Fibroblast of the aortic adventitia (primary cell): ENCODE data around the gene PSMC3IP. TPM values are rescaled to one million over a fixed set of nuclear protein-coding genes. Genes with fewer than 3 reads are reported as not detected.

Experiments
- DNase-seq: peaks from one replicate; pipeline ENCODE4 v3.0.0-alpha.2; 2010; ENCODE audit warnings: low read depth
- H3K4me3 ChIP-seq: 2 replicates; pipeline ENCODE4 v1.5.1; 2011; ENCODE audit warnings: low read depth, mild to moderate bottlenecking, control low read depth, low read length, moderate library complexity
- total RNA-seq: library from RNA; depleted of rRNA; stranded (reverse); fragments of >200 nt; gene quantifications from 2 replicates; pipeline ENCODE4 v1.2.3, GENCODE V29; 2012; ENCODE audit warnings: low replicate concordance
- TF ChIP-seq, protein P1 (sequence below): IDR thresholded peaks from 2 replicates; pipeline ENCODE4 v1.5.1; 2011; ENCODE audit warnings: mild to moderate bottlenecking, low read length, control low read depth, inconsistent platforms; ENCODE audit not compliant: insufficient read depth

PSMC3IP gene
- total RNA-seq, 1 donor: 18.3 TPM

GRCh38 chr17:42530952-42531454 lies 46.5 kb downstream of the PSMC3IP start:
- TF ChIP-seq, protein P1, sequence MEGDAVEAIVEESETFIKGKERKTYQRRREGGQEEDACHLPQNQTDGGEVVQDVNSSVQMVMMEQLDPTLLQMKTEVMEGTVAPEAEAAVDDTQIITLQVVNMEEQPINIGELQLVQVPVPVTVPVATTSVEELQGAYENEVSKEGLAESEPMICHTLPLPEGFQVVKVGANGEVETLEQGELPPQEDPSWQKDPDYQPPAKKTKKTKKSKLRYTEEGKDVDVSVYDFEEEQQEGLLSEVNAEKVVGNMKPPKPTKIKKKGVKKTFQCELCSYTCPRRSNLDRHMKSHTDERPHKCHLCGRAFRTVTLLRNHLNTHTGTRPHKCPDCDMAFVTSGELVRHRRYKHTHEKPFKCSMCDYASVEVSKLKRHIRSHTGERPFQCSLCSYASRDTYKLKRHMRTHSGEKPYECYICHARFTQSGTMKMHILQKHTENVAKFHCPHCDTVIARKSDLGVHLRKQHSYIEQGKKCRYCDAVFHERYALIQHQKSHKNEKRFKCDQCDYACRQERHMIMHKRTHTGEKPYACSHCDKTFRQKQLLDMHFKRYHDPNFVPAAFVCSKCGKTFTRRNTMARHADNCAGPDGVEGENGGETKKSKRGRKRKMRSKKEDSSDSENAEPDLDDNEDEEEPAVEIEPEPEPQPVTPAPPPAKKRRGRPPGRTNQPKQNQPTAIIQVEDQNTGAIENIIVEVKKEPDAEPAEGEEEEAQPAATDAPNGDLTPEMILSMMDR: no peak
- H3K4me3 ChIP-seq: no peak overlapping the region
- no peak for DNase-seq

DNA sequence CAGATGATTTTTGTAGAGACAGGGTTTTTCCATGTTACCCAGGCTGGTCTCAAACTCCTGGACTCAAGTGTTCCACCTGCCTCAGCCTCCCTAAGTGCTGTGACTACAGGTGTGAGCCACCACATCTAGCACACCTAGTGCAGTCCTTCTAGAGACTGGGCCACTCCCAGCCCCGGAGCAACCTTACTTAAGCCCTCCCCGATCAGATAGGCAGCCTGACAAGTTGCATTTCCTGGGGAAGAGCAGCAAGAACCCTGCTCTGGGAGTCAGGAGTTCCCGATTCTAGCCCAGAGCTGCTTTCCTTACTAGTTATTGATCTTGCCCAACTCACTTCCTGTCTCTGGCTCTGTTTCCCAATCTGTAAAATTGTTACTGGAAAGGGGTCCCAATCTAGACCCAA lies 48.5 kb downstream of the PSMC3IP start:
- TF ChIP-seq, protein P1: no peak
- no peak overlapping the region for H3K4me3 ChIP-seq
- DNase-seq: no peak

DNA sequence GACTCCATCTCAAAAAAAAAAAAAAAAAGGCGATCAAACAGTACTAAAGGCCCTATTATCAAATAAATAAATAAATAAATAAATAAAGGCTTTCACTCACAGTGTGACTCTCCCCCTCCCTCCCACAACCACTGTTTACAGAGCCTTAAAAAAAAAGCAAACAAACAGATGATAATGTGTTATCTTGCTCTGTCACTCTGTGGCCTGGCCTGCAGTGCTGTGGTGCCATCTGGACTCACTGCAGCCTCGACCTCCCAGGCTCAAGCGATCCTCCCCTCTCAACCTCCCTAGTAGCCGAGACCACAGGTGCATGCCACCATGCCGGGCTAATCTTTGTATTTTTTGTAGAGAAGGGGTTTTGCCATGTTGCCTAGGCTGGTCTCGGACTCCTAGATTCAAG lies 49.6 kb downstream of the PSMC3IP start:
- DNase-seq: no peak
- no peak overlapping the region for H3K4me3 ChIP-seq
- TF ChIP-seq, protein P1: no peak

DNA sequence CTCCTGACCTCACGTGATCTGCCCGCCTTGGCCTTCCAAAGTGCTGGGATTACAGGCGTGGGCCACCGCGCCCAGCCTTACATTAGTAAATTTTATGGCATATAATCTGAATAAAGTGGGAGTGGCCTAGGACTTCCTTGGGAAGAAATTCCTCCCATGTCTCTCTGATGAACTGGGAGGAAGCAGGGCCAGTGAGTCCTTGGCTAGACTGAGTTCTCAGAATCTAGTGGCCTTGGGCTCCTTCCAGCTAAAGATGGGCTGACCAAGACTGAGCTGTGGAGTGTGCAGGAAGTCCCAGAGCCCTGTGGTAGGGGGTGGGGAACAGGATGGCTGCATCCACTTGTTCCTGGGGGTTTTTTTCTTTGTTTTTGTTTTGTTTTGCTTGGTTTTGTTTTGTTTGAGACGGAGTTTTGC lies 51.5 kb downstream of the PSMC3IP start:
- TF ChIP-seq, protein P1: no peak
- H3K4me3 ChIP-seq: no peak overlapping the region
- DNase-seq: peak; percentile 45

GRCh38 chr17:42525221-42525620 lies 52.3 kb downstream of the PSMC3IP start:
- H3K4me3 ChIP-seq: no peak overlapping the region
- TF ChIP-seq, protein P1: no peak
- peak; percentile 66 for DNase-seq

GRCh38 chr17:42522798-42523278 lies 54.7 kb downstream of the PSMC3IP start:
- TF ChIP-seq, protein P1: no peak
- no peak for DNase-seq
- H3K4me3 ChIP-seq: no peak overlapping the region

Other genes starting within 250 kb of the PSMC3IP start
- gene STAT3, start 189.3 kb downstream of the PSMC3IP start, total RNA-seq: 103 and 137 TPM in 2 replicates
- gene CAVIN1, start 154.5 kb downstream of the PSMC3IP start, total RNA-seq: 639 and 721 TPM in 2 replicates
- 40.0 and 60.6 TPM in 2 replicates for gene ATP6V0A1, start 118.9 kb downstream of the PSMC3IP start, total RNA-seq
- gene NAGLU, start 41.5 kb downstream of the PSMC3IP start, total RNA-seq: 28.9 and 41.8 TPM in 2 replicates
- gene HSD17B1, start 24.8 kb downstream of the PSMC3IP start, total RNA-seq: 0.99 and 4.7 TPM in 2 replicates
- gene COASY, start 15.6 kb downstream of the PSMC3IP start, total RNA-seq: 11.0 and 19.1 TPM in 2 replicates
- 10.5 and 41.8 TPM in 2 replicates for gene MLX, start 10.6 kb downstream of the PSMC3IP start, total RNA-seq
- gene RETREG3, start 31.6 kb upstream of the PSMC3IP start, total RNA-seq: 41.1 and 52.6 TPM in 2 replicates
- gene TUBG1, start 32.0 kb upstream of the PSMC3IP start, total RNA-seq: 15.3 and 50.6 TPM in 2 replicates
- gene TUBG2, start 81.6 kb upstream of the PSMC3IP start, total RNA-seq: 4.3 and 12.1 TPM in 2 replicates
- 15.5 and 15.6 TPM in 2 replicates for gene PLEKHH3, start 99.3 kb upstream of the PSMC3IP start, total RNA-seq
- 4.3 and 4.9 TPM in 2 replicates for gene CCR10, start 104.1 kb upstream of the PSMC3IP start, total RNA-seq
- 32.0 and 41.5 TPM in 2 replicates for gene CNTNAP1, start 104.8 kb upstream of the PSMC3IP start, total RNA-seq
- 26.7 and 31.4 TPM in 2 replicates for gene EZH1, start 167.3 kb upstream of the PSMC3IP start, total RNA-seq
- gene RAMP2, start 183.5 kb upstream of the PSMC3IP start, total RNA-seq: 0.27 and 4.8 TPM in 2 replicates
- 4.2 and 57.2 TPM in 2 replicates for gene VPS25, start 195.7 kb upstream of the PSMC3IP start, total RNA-seq
- gene WNK4, start 202.9 kb upstream of the PSMC3IP start, total RNA-seq: 0.45 and 3.5 TPM in 2 replicates
- 40.8 and 67.5 TPM in 2 replicates for gene COA3, start 221.0 kb upstream of the PSMC3IP start, total RNA-seq
- gene CNTD1, start 221.1 kb upstream of the PSMC3IP start, total RNA-seq: 0.54 TPM in 1 of 2 replicates, not detected in the other
- 72.6 and 99.3 TPM in 2 replicates for gene BECN1, start 246.6 kb upstream of the PSMC3IP start, total RNA-seq